MM.1S (cell line): ENCODE data around the gene LMNTD2.

Experiments used
- EZH2 ChIP-seq: fragments of 300-600 bp; sonication (generic); optimal IDR thresholded peaks from 2 replicates; pipeline ENCODE3; 2017; ENCODE audit warnings: low read depth, mild to moderate bottlenecking, antibody characterized with exemption, low read length, mixed read lengths
- TF ChIP-seq, protein P1 (sequence below): fragments of 300-600 bp; sonication (generic); IDR thresholded peaks from 2 replicates; pipeline ENCODE4 v1.5.1; 2016; ENCODE audit warnings: antibody characterized with exemption, low read length, mixed read lengths

DNA sequence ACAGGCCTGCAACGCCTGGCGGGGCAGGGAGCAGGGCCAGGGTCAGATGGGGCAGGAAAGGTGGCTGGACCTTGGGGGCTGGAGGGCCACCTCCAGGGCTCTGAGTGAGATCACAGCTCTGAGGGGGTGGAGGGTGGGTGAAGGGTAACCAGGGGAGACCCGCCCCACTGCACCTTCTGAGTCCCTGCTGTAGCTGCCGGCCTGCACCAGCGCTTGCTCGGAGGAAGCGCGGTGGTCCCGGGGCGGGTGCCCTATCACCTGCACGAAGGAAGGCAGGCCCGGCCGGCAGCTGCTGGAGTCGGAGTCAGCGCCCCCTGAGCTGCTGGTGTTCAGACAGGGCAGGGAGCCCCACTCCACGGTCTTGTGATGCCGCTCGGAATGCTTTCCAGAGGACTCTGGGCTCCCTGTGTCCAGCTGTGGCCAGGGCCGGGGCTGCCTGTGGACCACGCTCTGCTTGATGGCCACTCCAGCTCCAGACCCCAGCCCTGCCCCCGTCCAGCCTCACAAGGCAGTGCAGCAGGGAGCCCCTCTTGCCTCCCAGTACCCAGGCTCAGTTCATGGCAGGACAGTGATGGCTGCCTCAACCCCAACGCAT, 3.8 kb downstream of the LMNTD2 start:
- TF ChIP-seq, protein P1, sequence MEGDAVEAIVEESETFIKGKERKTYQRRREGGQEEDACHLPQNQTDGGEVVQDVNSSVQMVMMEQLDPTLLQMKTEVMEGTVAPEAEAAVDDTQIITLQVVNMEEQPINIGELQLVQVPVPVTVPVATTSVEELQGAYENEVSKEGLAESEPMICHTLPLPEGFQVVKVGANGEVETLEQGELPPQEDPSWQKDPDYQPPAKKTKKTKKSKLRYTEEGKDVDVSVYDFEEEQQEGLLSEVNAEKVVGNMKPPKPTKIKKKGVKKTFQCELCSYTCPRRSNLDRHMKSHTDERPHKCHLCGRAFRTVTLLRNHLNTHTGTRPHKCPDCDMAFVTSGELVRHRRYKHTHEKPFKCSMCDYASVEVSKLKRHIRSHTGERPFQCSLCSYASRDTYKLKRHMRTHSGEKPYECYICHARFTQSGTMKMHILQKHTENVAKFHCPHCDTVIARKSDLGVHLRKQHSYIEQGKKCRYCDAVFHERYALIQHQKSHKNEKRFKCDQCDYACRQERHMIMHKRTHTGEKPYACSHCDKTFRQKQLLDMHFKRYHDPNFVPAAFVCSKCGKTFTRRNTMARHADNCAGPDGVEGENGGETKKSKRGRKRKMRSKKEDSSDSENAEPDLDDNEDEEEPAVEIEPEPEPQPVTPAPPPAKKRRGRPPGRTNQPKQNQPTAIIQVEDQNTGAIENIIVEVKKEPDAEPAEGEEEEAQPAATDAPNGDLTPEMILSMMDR, result no peak
- TF ChIP-seq EZH2, result no peak
